Neural progenitor cell (in vitro differentiated cells): Measurements from ENCODE around the gene REC114. TPM values are rescaled to one million over a fixed set of nuclear protein-coding genes. Genes with fewer than 3 reads are reported as not detected.

Experiments
- DNase-seq: peaks from one replicate; pipeline ENCODE4 v3.0.0-alpha.2; 2016; ENCODE audit warnings: low spot score
- H2AFZ ChIP-seq: fragments of 200-600 bp; sonication (generic); replicated peaks from 2 replicates; pipeline ENCODE4 v1.6.1; 2016; ENCODE audit warnings: antibody characterized with exemption
- H3F3A ChIP-seq: fragments of 200-600 bp; sonication (generic); 2 replicates; pipeline ENCODE4 v1.6.1; 2016; ENCODE audit warnings: antibody characterized with exemption, low read depth
- H3K27ac ChIP-seq: fragments of 200-600 bp; sonication (generic); 2 replicates; pipeline ENCODE4 v1.5.1; 2016; ENCODE audit warnings: mild to moderate bottlenecking
- H3K27me3 ChIP-seq: fragments of 200-600 bp; sonication (generic); 2 replicates; pipeline ENCODE4 v1.6.1; 2016; ENCODE audit warnings: mild to moderate bottlenecking, moderate library complexity
- H3K36me3 ChIP-seq: fragments of 200-600 bp; sonication (generic); 2 replicates; pipeline ENCODE4 v1.5.1; 2016
- H3K4me1 ChIP-seq: fragments of 200-600 bp; sonication (generic); 2 replicates; pipeline ENCODE4 v1.6.1; 2016; ENCODE audit warnings: mixed run types
- H3K4me2 ChIP-seq: fragments of 200-600 bp; sonication (generic); 2 replicates; pipeline ENCODE4 v1.6.1; 2016
- H3K4me3 ChIP-seq: fragments of 200-600 bp; sonication (generic); 2 replicates; pipeline ENCODE4 v1.5.1; 2016
- H3K79me2 ChIP-seq: fragments of 200-600 bp; sonication (generic); 2 replicates; pipeline ENCODE4 v1.6.1; 2016; ENCODE audit warnings: low read depth
- H3K9ac ChIP-seq: fragments of 200-600 bp; sonication (generic); 2 replicates; pipeline ENCODE4 v1.6.1; 2016
- H3K9me3 ChIP-seq: fragments of 200-600 bp; sonication (generic); 2 replicates; pipeline ENCODE4 v1.5.1; 2016; ENCODE audit warnings: low read depth
- H4K20me1 ChIP-seq: fragments of 200-600 bp; sonication (generic); 2 replicates; pipeline ENCODE4 v1.6.1; 2016; ENCODE audit warnings: low read depth
- H3K27ac Mint-ChIP-seq: 3 replicates; pipeline ENCODE4 v1.8.0; 2021; ENCODE audit warnings: mixed read lengths
- H3K27me3 Mint-ChIP-seq: 2 replicates; pipeline ENCODE4 v1.8.0; 2022; ENCODE audit warnings: low read depth, mild to moderate bottlenecking, inconsistent platforms, moderate library complexity, mixed read lengths; ENCODE audit not compliant: insufficient read depth
- H3K36me3 Mint-ChIP-seq: 3 replicates; pipeline ENCODE4 v1.8.0; 2021; ENCODE audit warnings: mixed read lengths
- H3K4me1 Mint-ChIP-seq: 3 replicates; pipeline ENCODE4 v1.8.0; 2021; ENCODE audit warnings: mixed read lengths
- H3K4me3 Mint-ChIP-seq: 3 replicates; pipeline ENCODE4 v1.8.0; 2021; ENCODE audit warnings: mild to moderate bottlenecking, moderate library complexity, mixed read lengths
- H3K9me3 Mint-ChIP-seq: 3 replicates; pipeline ENCODE4 v1.8.0; 2020; ENCODE audit warnings: mixed read lengths
- EZH2 ChIP-seq: fragments of 200-600 bp; sonication (generic); IDR thresholded peaks from 2 replicates; pipeline ENCODE4 v1.6.1; 2017; ENCODE audit warnings: antibody characterized with exemption, mild to moderate bottlenecking, moderate library complexity
- EZH2phosphoT487 ChIP-seq: fragments of 200-600 bp; sonication (generic); IDR thresholded peaks from 2 replicates; pipeline ENCODE4 v1.6.1; 2017; ENCODE audit warnings: antibody characterized with exemption
- total RNA-seq: library from RNA; depleted of rRNA; stranded (reverse); fragments of >200 nt; gene quantifications from 2 replicates; pipeline ENCODE4 v1.2.3, GENCODE V29; 2015; ENCODE audit warnings: low replicate concordance
- TF ChIP-seq, protein P1 (sequence below): fragments of 200-600 bp; sonication (generic); IDR thresholded peaks from 2 replicates; pipeline ENCODE4 v1.5.1; 2017; ENCODE audit warnings: antibody characterized with exemption, mild to moderate bottlenecking

The REC114 gene, protein sequence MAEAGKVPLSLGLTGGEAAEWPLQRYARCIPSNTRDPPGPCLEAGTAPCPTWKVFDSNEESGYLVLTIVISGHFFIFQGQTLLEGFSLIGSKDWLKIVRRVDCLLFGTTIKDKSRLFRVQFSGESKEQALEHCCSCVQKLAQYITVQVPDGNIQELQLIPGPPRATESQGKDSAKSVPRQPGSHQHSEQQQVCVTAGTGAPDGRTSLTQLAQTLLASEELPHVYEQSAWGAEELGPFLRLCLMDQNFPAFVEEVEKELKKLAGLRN
- not detected in 2 replicates for total RNA-seq

DNA sequence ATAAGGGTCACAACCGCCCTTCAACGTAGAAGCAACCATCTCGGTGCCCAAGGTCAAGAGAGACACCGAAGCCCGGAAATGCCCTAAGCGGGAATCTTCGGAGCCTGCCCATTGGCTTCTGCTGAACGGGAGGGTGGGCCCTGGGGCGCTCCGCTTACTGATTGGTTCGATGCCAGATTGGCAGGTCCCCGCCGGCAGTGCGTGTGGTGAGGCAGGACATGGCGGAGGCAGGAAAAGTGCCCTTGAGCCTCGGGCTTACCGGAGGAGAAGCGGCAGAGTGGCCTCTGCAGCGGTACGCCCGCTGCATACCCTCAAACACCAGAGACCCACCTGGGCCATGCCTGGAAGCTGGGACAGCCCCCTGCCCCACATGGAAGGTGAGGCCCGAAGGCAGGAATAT lies at the start of gene REC114:
Gene REC114, plus strand, starts transcription at position 197 of the 400 bp plus-strand sequence. Its CDS starts 22 bp downstream, at position 219.
- H3K27ac ChIP-seq = no peak within 1 kb of the TSS
- no peaks in the 10 kb centered on the region for H3K27me3 ChIP-seq
- Mint-ChIP-seq H3K27ac (no peak within 1 kb of the TSS), H3K27me3 (no peaks in the 10 kb centered on the region), H3K4me1 (no peaks in the 10 kb centered on the region), H3K9me3 (no peaks in the 10 kb centered on the region), H3K36me3 (no peaks in the 10 kb centered on the region), H3K4me3 (no peak within 1 kb of the TSS)
- no peaks in the 10 kb centered on the region for H3K79me2 ChIP-seq
- no peak within 1 kb of the TSS for H3K4me2 ChIP-seq
- H3K9ac ChIP-seq = no peak within 1 kb of the TSS
- H3K9me3 ChIP-seq = no peaks in the 10 kb centered on the region
- no peak within 1 kb of the TSS for H3K4me3 ChIP-seq
- no peak within 1 kb of the TSS for H2AFZ ChIP-seq
- no peak for DNase-seq
- no peaks in the 10 kb centered on the region for H3K36me3 ChIP-seq
- no peaks in the 10 kb centered on the region for H3K4me1 ChIP-seq
- no peaks in the 10 kb centered on the region for H4K20me1 ChIP-seq
- no peaks in the 10 kb centered on the region for H3F3A ChIP-seq
- TF ChIP-seq EZH2phosphoT487 (no peak), EZH2 (no peak)
- TF ChIP-seq, protein P1, sequence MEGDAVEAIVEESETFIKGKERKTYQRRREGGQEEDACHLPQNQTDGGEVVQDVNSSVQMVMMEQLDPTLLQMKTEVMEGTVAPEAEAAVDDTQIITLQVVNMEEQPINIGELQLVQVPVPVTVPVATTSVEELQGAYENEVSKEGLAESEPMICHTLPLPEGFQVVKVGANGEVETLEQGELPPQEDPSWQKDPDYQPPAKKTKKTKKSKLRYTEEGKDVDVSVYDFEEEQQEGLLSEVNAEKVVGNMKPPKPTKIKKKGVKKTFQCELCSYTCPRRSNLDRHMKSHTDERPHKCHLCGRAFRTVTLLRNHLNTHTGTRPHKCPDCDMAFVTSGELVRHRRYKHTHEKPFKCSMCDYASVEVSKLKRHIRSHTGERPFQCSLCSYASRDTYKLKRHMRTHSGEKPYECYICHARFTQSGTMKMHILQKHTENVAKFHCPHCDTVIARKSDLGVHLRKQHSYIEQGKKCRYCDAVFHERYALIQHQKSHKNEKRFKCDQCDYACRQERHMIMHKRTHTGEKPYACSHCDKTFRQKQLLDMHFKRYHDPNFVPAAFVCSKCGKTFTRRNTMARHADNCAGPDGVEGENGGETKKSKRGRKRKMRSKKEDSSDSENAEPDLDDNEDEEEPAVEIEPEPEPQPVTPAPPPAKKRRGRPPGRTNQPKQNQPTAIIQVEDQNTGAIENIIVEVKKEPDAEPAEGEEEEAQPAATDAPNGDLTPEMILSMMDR = no peak

DNA sequence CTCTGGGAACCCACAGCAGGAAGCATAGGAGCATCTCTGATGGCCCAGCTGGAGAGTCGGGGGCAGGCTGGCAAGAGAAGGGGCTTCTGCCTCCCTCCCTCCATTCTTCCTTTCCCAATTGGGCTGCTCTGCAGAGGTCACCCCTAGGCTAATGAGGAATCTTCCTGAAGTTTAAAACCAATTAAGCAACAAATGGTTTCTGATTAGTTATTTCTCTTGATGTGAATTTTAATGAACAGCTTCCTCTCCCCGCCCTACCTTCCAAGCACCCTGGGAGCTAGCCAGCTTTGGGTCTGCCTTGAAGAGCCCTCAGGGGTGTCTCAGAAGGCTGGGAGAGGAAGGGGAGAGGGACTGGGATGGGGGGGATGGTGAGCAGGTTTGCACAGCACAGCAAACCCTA lies 49.6 kb upstream of the REC114 start:
- Mint-ChIP-seq H3K27ac (no peak overlapping the region), H3K4me1 (no peaks in the 10 kb centered on the region), H3K36me3 (no peaks in the 10 kb centered on the region), H3K9me3 (no peaks in the 10 kb centered on the region), H3K27me3 (peaks cover 18% of the 10 kb centered on the region), H3K4me3 (no peak overlapping the region)
- TF ChIP-seq EZH2 (no peak), EZH2phosphoT487 (no peak)
- TF ChIP-seq, protein P1 = no peak
- Histone ChIP-seq H3K79me2 (no peaks in the 10 kb centered on the region), H3F3A (no peaks in the 10 kb centered on the region), H3K4me1 (no peaks in the 10 kb centered on the region), H3K36me3 (no peaks in the 10 kb centered on the region), H3K27ac (no peak overlapping the region), H3K27me3 (no peaks in the 10 kb centered on the region), H4K20me1 (no peaks in the 10 kb centered on the region), H3K9ac (no peak overlapping the region), H2AFZ (no peak overlapping the region), H3K4me2 (no peak overlapping the region), H3K4me3 (no peak overlapping the region), H3K9me3 (no peaks in the 10 kb centered on the region)
- no peak for DNase-seq

GRCh38 chr15:73394782-73395181 lies 48.2 kb upstream of the REC114 start:
- H3K9me3 Mint-ChIP-seq = no peaks in the 10 kb centered on the region
- Histone ChIP-seq H3K4me2 (no peak overlapping the region), H3K36me3 (no peaks in the 10 kb centered on the region), H4K20me1 (no peaks in the 10 kb centered on the region), H3K27me3 (no peaks in the 10 kb centered on the region), H3K9me3 (no peaks in the 10 kb centered on the region), H3K9ac (no peak overlapping the region), H3K4me1 (no peaks in the 10 kb centered on the region), H3K79me2 (no peaks in the 10 kb centered on the region), H3K4me3 (no peak overlapping the region), H2AFZ (no peak overlapping the region), H3K27ac (no peak overlapping the region), H3F3A (no peaks in the 10 kb centered on the region)
- H3K36me3 Mint-ChIP-seq = no peaks in the 10 kb centered on the region
- H3K27ac Mint-ChIP-seq = no peak overlapping the region
- no peaks in the 10 kb centered on the region for H3K4me1 Mint-ChIP-seq
- no peak for TF ChIP-seq EZH2phosphoT487
- TF ChIP-seq, protein P1 = no peak
- no peak for TF ChIP-seq EZH2
- no peak for DNase-seq
- peaks cover 15% of the 10 kb centered on the region for H3K27me3 Mint-ChIP-seq
- H3K4me3 Mint-ChIP-seq = no peak overlapping the region
